Stimulated activated CD8-positive, alpha-beta memory T cell treated with anti-CD3 and anti-CD28 coated beads, Interleukin-2, amount 100 ng/mL, for 48 hours (primary cell): ENCODE data around the gene SLC22A23.

ENCODE experiments used
- DNase-seq, 2 donors: peaks; one replicate each; pipeline ENCODE4 v3.0.0-alpha.2; 2020; ENCODE audit warnings: low read depth in 2 of 2

The SLC22A23 gene

DNA sequence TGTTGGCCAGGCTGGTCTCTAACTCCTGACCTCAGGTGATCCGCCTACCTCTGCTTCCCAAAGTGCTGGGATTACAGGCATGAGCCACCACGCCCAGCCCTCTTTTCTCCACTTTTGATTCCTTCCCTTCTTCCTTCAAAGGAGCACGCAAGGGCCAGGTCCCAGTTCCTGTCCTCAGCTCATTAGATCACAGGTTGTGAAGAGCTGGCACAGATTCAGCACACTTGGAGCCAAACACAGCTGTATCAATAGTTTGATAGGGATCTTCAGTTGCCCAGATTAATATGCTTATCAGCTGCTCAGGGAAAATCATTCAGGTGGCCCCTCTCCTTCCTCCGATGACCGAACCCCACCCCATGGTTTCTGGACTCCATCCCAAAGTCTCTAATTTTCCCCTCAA lies 14.4 kb upstream of the SLC22A23 start:
- DNase-seq = no peak

DNA sequence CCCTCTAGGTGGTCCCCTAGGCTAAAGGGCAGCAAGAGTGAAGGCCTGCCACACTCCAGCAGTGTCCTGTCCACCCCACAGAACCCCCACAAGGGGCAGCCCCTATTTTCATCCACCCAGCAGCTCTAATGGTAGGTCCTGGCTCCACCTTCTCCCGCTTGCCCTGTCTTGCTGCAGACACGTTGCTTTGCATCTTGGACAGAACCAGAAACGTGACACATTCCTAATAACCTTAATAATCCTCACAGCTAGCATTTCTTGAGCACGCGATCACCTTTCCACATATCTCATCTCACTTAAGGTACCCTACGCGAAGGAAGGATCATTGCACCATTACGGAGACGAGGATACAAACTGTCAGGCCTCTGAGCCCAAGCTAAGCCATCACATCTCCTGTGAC lies 11.7 kb upstream of the SLC22A23 start:
- DNase-seq = no peak

DNA sequence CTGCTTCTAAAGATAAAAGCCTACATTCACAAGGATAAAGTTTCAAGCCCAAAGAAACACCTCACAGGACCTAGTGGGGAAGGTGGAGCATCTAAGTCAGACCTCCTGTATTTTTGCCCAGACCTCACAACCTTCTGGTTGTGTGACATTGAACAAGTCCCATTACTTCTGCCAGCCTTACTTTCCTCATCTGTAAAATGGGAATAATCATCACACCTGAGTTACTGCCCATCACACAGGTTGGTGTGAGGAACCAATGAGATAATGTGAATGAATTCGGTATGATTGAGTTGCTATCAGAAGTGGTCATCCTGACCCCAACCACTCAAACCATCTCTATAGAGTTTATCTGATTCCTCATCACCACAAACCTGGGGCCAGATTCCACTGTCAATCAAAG lies 11.1 kb upstream of the SLC22A23 start:
- DNase-seq = no peak

DNA sequence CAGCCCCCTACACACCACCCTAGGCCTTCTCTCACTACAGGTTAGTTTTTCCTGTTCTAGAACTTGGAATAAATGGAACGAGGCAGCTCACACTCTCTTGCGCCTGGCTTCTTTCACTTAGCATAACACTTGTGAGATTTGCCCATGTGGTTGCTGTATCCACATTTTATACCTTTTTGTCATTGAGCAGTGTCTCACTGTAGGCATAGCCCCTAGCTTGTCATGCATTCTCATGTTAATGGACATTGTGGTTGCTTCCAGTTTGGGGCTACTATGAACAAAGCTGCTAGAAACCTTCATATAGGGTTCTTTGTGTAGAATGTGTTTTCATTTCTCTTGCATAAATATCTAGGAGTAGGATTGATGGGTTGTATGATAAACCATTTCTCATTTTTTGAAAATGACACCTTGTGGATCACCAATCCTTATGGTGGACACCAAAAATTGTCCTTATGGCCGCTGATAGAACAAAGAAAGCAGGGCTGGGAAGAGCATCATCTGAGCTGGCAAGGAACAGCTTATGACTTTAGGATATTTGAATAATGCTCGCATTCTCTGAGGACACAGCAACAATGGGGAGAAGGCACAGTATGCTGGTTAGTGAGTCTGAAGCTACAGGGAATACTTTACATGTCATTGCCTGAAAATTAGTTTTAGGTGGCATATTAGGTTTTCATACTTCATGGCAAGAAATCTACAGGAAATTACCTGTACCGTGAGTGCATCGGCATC lies 9.8 kb upstream of the SLC22A23 start:
- no peak for DNase-seq

DNA sequence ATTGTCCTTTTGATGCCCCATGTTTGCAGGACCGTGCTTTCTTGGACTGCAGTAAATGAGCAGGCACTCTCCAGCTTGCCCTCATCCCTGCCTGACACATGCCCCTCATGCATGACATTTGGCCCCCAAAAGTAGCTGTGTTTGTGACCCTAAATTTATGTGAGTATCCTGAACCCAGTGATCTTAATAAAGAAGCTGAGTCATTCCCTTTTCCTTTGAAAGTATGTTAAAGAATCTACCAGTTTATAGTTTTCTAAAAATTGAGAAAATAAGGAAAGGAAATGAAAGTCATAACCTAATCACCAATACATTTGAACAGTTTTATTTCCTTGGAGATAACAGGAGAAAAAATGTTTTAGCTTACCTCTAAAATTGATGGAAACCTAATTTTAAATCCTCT lies 3.4 kb upstream of the SLC22A23 start:
- no peak for DNase-seq

DNA sequence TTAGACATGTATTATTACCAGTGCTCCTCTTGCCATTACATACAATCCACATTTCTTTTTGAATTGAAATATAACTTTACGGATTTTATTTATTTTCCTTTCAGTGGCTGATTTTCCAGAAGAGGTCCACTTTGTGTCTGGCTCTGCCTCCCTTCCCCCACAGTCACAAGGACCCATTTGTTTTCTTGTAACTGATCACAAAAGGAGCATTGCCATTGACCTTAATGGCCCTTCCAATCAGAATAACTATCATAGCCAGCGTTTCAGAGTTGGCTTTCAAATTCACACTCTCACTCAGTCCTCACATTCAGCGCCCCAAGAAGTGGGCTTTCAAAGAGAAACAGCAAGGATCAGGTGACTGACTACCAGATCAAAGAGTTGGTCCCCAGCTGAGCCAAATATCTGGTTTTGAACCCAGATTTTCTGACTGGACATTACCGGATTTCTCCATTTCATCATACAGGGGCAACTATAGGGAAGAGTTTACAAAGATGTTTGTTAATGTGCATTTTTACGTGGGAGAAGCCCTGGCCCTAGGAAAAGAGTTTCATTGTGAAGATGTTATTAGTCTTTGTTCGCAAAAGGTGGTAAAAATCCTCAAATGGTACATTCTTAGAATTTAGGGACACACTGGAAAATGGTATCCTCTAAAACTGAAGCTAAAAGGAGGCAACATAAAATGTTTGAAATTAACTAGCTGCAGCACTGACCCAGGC lies 2.0 kb upstream of the SLC22A23 start:
- no peak for DNase-seq

DNA sequence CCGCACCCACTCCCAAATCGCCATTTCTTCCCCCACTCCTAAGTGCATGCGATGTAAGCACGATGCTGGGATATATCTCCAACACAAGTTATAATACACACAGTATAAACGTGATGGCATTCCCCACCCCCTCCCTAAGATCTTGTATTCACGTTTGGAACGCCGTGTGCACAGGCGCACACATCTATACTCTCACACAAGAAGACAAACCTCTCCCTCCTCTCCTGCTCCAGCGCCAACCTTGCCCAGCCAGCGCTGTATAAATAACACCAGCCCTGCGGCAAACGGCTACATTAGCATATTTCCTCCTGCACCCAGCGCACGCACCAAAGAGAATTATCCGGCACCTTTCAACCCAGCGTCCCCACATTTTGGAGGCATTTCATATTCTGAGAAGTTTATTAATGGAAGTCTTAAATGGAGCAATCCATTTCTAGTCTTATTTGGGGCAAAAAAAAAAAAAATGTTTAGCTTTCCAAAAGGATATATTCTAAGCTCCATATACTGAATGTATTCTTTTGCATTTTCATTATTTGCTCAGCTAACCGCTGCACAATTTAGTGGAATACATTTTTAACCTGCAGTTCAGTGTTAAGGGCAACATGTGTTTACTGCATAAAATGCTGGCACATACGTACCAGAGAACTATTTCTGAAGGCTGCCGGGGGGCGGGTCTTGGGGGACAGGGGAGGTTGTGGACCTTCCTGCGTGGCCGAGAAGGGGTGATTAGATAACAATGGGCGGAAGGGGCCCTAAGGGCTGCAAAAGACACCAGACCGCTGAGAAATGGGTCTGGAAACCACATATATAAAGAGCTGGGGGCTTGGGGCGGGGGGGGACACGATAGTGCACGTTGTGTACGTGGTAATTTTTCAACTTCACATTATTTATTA lies 1.1 kb upstream of the SLC22A23 start:
- no peak for DNase-seq

DNA sequence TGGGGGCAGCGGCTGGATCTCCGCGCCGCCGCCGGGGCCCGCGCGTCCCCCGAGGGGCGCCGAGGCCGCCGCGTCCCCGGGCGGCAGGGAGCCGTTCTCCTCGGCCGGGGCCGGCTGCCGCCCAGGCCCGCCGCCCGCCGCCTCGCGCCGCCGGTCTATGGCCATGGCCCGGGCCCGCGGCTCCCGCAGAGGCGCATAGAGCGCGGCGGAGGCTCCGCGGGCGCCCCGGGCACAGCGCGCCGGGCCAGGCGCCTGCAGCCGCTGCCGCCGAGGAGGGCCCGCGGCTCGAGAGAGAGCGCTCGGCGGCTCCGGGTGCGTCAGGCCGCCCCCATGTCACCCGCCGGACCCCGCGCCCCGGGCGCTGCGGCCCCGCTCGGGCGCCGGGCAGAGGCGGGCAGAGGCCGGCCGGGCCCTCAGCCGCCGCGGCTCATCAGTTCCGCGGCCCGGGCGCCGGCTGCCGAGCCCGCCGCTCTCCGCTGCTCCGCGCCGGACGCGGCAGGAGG lies 404 bp downstream of the SLC22A23 start:
- DNase-seq = no peak

DNA sequence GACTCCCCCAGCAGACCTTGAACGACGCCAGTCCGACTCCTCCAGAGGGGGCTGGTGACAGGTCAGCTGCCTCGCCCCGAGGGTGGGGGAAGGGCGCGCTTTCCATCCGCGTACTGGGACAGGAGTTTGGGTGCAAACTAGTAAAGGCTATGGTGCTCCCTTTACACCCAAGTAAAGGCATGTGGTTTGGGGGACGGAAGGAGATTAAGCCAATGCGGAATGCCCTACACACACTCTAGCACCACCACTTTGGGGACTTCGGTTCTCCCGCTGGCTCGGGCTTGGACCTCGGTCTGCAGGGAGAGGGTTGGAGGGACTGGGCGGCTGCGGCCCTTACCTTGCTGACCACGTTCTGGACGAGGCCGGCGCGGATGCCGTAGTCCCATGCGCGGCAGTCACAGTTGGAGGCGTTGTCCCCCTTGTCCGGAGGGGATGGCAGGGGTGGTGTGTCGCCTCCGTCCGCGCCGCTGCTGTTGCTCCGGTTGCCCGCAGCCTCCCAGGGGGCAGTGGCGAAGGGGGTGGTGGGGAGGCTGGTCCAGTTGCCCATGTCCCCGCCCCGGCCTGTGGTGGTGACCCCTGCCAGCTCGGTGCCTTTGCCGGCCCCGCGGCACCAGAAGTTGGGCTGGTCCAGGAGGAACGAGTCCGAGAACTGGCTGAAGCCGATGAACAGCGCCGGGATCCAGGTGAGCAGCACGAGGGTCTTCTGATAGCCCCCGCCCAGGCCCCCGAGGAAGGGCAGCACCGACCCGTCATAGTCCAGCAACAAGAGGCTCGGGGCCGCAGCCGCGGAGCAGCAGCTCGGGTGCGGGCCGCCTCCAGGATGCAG lies 1.1 kb downstream of the SLC22A23 start:
- no peak for DNase-seq

DNA sequence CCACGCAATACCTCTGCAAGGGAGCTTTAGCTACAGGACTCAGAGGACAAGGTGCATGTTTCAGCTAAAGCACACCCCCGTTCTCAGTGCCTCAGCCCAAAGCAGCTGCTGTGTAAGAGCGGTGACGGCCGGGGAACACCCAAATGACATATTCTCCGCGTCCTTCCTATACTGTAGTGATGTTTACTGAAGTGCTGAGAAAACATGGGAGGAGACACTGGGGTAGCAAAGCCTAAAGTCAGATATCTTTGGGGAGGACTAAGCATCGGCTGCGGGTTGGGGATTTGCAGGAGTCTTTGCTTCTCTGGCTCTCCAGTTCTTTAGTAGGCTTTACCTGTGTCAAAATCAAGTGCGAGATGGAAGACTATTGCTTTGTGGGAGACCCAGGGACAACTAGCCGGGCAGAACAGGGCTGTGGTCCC lies 1.7 kb downstream of the SLC22A23 start:
- DNase-seq = no peak

DNA sequence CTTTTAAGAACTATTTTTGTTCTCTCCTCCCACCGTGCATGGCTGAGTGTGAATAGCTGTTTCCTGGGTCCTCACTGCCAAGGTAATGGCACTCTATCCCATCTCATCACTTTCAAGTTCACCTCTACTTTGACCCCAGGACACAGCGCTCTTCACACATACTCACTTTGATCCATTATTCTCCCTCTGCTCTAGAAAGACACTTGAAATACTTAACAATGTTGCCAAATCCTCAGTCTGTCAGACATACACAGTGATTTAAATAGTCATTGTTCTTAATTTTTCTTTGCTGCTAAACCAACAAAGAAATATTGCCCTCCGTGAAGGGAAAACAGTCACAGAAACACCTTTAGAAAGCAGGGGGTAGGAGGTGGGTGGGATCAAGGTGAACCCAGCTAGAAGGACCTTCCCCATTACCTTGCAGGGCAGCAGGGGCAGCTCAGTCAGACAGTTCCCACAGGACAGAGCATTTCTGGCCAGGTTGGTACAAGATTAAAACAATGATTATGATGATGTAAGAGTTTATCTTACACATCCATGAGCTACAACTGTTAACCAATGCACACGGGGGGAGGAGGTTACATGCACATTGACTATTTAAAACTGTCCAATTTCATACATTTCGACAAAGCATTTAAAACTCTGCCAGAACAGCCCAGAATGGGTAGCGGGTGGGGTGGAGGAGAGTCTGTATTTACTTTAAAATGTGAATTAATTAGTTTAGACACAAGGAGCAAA lies 2.4 kb downstream of the SLC22A23 start:
- no peak for DNase-seq

DNA sequence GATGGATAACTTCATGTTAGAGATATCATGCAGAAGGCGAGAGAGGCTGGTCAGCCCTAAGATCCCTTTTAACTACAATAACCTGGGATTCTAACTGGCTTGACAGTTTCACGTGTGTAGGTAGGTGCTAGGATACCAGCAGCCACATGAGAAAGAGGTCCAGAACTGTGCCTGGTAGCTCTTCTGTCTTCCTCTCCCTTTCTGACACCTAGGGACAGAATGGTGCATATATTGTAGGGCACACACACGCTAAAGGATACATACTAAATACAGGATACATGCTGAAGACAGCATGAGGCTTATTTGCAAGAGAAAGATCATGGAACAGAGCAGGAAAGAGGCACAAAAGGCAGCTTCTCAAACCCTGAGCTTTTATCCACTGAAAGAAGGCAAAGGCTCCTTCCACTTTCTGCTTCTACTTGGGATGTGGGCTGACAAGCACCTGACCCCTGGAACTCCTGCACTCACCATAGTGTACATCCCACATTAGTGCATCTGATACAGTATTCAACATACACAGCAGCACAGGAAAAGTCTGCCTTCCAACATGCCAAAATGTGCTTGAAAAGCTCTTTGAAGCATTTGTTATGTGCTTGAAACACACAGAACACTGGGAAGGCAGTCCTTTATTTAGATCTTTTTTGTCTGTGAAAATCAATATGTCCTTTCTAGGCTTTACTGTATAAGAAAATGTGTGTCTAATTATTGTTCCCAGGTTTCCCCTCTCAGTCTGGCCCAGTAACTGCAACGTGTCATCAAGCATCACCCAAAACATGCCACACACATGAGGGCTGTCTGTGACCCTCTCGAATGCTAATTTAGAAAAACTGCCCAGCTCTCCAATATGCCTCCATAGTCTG lies 3.2 kb downstream of the SLC22A23 start:
- DNase-seq = no peak

DNA sequence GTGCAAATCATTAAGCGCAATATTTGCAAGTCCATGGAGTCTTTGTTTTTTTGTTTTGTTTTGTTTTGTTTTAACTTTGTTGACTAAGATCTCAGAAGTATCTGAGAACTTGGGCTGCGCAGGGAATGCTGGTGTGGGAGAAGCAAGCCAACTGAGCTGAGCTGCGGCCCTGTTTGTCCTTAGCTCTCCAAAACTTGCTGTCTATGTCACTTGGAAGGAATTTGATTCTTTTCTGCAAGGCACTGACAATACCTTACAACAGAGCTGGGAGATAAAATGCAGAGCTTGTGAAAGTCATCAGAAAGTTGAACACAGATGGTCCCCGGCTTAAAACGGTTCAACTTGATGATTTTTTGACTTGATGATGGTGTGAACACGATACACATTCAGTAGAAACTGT lies 5.4 kb downstream of the SLC22A23 start:
- DNase-seq = no peak

DNA sequence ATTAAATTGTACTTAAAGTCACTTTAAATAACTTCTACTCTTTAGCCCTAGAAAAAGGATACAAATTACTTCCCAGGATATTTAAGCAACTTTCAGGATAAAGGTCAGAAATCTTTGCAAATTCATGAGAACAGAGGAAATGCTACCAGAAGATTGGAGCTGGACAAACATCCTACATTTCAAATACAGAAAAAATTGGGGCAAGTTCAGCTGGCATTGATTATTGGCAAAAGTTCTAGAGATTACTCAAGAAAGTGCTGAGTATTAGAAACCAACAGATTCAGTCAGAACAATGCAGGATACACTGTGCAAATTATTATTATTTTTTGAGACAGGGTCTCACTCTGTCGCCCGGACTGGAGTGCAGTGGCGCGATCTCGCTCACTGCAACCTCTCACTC lies 6.0 kb downstream of the SLC22A23 start:
- no peak for DNase-seq

DNA sequence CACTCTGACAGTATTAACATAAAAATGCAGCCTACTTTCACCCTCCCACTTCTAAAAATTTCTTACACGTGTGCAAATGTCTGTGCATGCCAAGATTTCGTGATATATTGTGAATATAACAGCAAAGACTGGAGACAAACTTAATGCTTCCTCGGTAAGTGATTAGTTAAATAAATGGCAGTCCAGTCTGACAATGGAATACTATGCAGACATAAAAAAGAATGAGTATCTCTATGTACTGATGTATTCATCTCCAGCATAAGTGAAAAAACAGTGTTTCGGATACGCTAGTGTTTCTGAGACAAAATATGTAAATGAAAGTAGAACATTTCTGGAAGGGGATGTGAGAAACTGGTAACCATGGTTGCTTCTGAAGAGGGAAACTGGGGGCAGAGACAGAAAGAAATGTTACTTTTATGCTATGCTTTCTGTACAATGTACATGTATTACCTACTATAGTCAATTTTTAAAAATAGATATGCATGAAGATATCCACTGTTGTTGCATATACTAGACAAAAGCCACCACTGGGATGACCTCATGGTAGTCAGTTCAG lies 7.0 kb downstream of the SLC22A23 start:
- DNase-seq = no peak

DNA sequence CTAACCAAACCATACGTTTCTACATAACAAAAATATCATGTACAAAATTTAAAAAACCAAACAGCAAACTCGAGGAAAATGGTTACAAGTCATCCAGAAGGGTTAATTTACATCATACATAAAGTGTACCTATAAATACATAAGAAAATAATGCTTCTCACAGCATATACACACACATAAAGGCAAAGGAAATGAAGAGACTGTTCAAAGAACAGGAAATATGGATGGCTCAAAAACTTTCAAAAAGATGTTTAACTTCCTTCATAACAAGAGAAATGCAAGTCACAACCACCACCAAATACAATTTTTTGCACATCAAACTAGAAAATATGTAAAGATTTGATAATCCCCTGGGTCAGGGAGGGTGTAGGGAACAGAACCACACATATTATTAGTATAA lies 7.5 kb downstream of the SLC22A23 start:
- DNase-seq = no peak

DNA sequence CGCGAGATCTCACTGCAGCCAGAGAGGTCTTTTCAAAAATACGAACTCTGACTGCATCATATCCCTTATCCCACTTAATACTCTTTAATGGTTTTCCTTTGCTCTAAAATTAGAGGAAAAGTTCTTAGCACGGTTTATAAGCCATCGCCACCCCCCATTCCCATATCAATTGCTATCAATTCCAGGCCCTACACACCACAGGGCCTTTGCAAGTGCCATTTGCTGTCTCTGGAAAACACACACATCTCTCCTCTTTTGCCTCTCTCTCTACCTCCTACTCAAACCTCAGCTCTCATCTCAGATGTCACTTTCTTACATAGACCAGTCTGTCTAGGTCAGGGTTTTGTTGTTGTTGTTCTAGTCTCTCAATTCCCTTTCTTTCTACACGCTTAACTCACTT lies 9.8 kb downstream of the SLC22A23 start:
- no peak for DNase-seq

DNA sequence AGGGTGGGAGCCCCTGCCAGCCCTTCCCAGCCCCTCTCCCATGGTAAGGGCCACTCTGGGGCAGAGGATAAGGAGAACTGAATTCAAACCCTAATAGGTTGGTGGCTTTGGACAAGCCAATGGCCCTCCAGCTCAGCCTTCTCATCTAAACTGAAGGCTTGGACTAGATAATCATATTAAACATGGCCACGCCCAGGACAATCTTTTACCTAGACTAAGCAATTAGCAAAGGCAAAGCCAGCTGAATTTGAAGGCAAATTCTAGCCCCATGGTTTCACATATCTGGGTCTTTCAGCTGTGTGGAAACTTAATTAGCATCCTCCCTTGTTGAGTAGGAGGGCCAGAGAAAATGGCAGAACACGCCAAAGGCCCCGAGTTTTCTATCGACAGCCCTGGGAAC lies 10.7 kb downstream of the SLC22A23 start:
- no peak for DNase-seq

DNA sequence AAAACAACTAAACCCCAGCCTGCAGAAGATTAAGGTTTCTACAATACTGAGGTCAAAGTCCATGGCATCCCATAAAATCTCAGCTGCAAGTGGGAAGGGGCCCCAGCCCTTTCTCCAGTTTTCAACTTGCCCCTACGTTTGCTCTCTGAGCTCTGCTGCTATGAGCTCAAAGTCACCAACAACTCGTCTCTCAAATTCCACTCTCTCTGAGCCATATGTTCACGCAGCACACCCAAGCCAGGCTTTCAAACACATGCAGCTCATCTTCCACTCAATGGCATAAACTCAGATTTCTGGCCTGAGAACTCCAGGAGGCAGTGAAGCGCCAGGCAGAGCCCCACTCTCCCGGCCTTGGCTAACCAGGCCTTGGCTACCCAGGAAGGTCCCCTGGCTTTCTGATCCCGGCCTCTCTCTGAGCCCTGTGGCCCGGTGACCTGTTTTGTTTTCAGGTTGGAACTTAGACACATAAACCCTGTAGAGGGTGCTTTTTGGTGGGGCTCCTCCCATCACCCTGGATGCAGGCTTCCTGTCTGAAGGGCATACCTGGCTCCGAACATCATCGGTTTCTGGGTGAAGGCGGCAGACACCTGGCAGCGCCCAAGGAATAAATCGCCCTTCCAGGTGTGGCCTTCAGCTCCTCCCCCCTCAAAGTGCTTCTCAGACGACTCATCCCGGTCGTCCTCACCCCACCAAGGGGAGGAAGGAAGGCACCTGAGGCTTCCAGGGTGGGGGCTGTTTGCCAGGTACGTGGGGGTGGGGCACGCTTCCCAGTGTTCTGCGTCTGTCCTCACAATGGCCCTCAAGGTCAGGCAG lies 12.4 kb downstream of the SLC22A23 start:
- no peak for DNase-seq
